Measurements from ENCODE around the gene CCNYL1. TPM values are rescaled to one million over a fixed set of nuclear protein-coding genes. Genes with fewer than 3 reads are reported as not detected.
"Not testable (repeated sequence)": the region's sequence is repeated elsewhere in the genome, so short reads cannot be mapped to it uniquely, and the experiment has no call there.

Gene CCNYL1
- total RNA-seq, 2 donors from 2014 or later, result 19.9 to 33.1 TPM

GRCh38 chr2:207716056-207716455, 4.6 kb downstream of the CCNYL1 start:
- H3K4me1 ChIP-seq, result no peaks in the 10 kb centered on the region
- no peak for TF ChIP-seq CTCF (IDR thresholded peaks at IDR 0.05)
- no peaks in the 10 kb centered on the region for H3K36me3 ChIP-seq
- H3K27me3 ChIP-seq, result no peaks in the 10 kb centered on the region
- H3K9ac ChIP-seq (ENCODE audit: low read depth in 2 of 2, low read length in 2 of 2), result no peak overlapping the region
- no peak overlapping the region for H3K4me3 ChIP-seq
- intact Hi-C loops (cut with DNase I), result no loop called here
- H3K27ac ChIP-seq, result no peak overlapping the region
- DNase-seq, result no peak
- H3K9me3 ChIP-seq, result no peaks in the 10 kb centered on the region

- H3K36me3 ChIP-seq, result no peaks in the 10 kb centered on the region
- intact Hi-C loops (cut with DNase I), result no loop called here
- no peak overlapping the region for H3K9ac ChIP-seq (ENCODE audit: low read depth in 2 of 2, low read length in 2 of 2)
- H3K4me1 ChIP-seq, result no peaks in the 10 kb centered on the region
- no peak overlapping the region for H3K27ac ChIP-seq
- no peaks in the 10 kb centered on the region for H3K9me3 ChIP-seq
- no peak for DNase-seq
- H3K4me3 ChIP-seq, result no peak overlapping the region
- H3K27me3 ChIP-seq, result no peaks in the 10 kb centered on the region
- TF ChIP-seq CTCF (IDR thresholded peaks at IDR 0.05), result no peak
Observed at GRCh38 chr2:207718521-207718920, 7.1 kb downstream of the CCNYL1 start.

GRCh38 chr2:207719008-207719407, 7.6 kb downstream of the CCNYL1 start:
- Histone ChIP-seq H3K27me3 (no peaks in the 10 kb centered on the region), H3K4me3 (no peak overlapping the region), H3K9me3 (no peaks in the 10 kb centered on the region), H3K9ac (ENCODE audit: low read depth in 2 of 2, low read length in 2 of 2) (no peak overlapping the region), H3K27ac (no peak overlapping the region), H3K36me3 (no peaks in the 10 kb centered on the region), H3K4me1 (no peaks in the 10 kb centered on the region)
- intact Hi-C loops (cut with DNase I), result no loop called here
- DNase-seq, result no peak
- TF ChIP-seq CTCF (IDR thresholded peaks at IDR 0.05), result no peak

GRCh38 chr2:207719655-207720054, 8.2 kb downstream of the CCNYL1 start:
- H3K4me3 ChIP-seq; H3K27me3 ChIP-seq; DNase-seq; H3K9me3 ChIP-seq; intact Hi-C loops (cut with DNase I); H3K9ac ChIP-seq (ENCODE audit: low read depth in 2 of 2, low read length in 2 of 2); H3K27ac ChIP-seq; H3K4me1 ChIP-seq; H3K36me3 ChIP-seq: not testable (repeated sequence)

- DNase-seq, result no peak
- TF ChIP-seq CTCF (IDR thresholded peaks at IDR 0.05), result no peak
- Histone ChIP-seq H3K27me3 (no peaks in the 10 kb centered on the region), H3K4me1 (no peaks in the 10 kb centered on the region), H3K9ac (ENCODE audit: low read depth in 2 of 2, low read length in 2 of 2) (no peak overlapping the region), H3K4me3 (no peak overlapping the region), H3K36me3 (no peaks in the 10 kb centered on the region), H3K27ac (no peak overlapping the region), H3K9me3 (no peaks in the 10 kb centered on the region)
- intact Hi-C loops (cut with DNase I), result no loop called here
Observed at GRCh38 chr2:207720517-207721187, 9.2 kb downstream of the CCNYL1 start.

GRCh38 chr2:207722773-207723424, 11.5 kb downstream of the CCNYL1 start:
- Histone ChIP-seq H3K9ac (ENCODE audit: low read depth in 2 of 2, low read length in 2 of 2) (no peak overlapping the region), H3K27me3 (no peaks in the 10 kb centered on the region), H3K36me3 (no peaks in the 10 kb centered on the region), H3K27ac (no peak overlapping the region), H3K4me1 (no peaks in the 10 kb centered on the region), H3K4me3 (no peak overlapping the region), H3K9me3 (no peaks in the 10 kb centered on the region)
- no peak for TF ChIP-seq CTCF (IDR thresholded peaks at IDR 0.05)
- intact Hi-C loops (cut with DNase I), result no loop called here
- DNase-seq, result no peak

GRCh38 chr2:207723425-207723787, 12.0 kb downstream of the CCNYL1 start:
- H3K9ac ChIP-seq (ENCODE audit: low read depth in 2 of 2, low read length in 2 of 2); H3K4me3 ChIP-seq; intact Hi-C loops (cut with DNase I); H3K27ac ChIP-seq; H3K9me3 ChIP-seq; H3K4me1 ChIP-seq; H3K36me3 ChIP-seq; H3K27me3 ChIP-seq: not testable (repeated sequence)
- peak; percentile 53 for DNase-seq
